ENCODE data around the gene NPR3. TPM values are rescaled to one million over a fixed set of nuclear protein-coding genes. Genes with fewer than 3 reads are reported as not detected.

The NPR3 gene
- total RNA-seq, 1 donor from 2014 or later: 87.2 TPM

- Histone ChIP-seq H3K36me3 (no peaks in the 10 kb centered on the region), H3K27me3 (no peaks in the 10 kb centered on the region), H3K4me3 (no peak overlapping the region), H3K9me3 (peaks cover 3% of the 10 kb centered on the region), H3K4me1 (peaks cover 8% of the 10 kb centered on the region), H3K27ac (no peak overlapping the region)
- DNase-seq: no peak
- intact Hi-C loops (cut with DNase I): no loop called here
- ATAC-seq: peak; percentile 53
- TF ChIP-seq CTCF (IDR thresholded peaks at IDR 0.05): no peak
Measured at GRCh38 chr5:32687499-32687831, 23.7 kb upstream of the NPR3 start.

DNA sequence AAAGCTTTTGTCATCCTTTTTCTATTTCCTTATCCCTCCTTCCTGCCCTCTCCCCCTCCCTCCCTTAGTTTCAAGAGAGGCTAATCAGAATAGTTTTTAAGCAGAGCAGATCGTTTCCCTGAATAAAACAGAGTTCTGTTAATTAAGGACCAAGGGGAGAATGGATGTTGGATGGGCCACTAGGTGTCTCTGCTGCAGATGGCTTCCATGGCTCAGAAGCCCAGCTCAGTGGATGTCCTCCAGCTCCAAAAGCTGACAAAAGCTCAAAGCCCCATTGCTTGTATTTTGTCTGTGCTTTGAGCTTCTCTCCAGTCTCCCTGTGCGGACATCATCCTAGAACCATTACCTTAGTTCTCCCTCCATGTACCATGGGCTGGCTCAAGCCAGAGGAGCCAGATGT lies 21.0 kb upstream of the NPR3 start:
- intact Hi-C loops (cut with DNase I): no loop called here
- Histone ChIP-seq H3K9me3 (no peaks in the 10 kb centered on the region), H3K4me1 (peaks cover 12% of the 10 kb centered on the region), H3K36me3 (no peaks in the 10 kb centered on the region), H3K4me3 (no peak overlapping the region), H3K27ac (no peak overlapping the region), H3K27me3 (no peaks in the 10 kb centered on the region)
- no peak for TF ChIP-seq CTCF (IDR thresholded peaks at IDR 0.05)
- ATAC-seq (no peak), DNase-seq (no peak)

DNA sequence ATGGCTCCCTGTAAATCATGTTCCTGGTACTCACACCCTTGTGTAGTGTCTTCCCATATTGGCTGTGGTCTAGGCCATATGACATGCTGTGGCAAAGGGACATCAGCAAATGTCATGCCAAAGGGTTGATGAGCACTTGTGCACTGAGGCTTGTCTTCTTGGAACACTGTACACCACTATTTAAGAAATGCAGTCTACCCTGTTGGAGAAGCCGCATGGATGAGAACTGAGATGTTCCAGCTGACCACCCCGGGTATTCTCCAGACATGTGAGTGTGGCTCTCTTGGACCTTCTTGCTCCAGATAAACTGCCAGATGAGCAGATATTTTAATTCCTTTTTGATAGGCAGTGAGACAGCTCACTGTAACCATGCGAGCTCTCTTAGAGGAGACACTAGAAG lies 20.5 kb upstream of the NPR3 start:
- Histone ChIP-seq H3K36me3 (no peaks in the 10 kb centered on the region), H3K27me3 (no peaks in the 10 kb centered on the region), H3K9me3 (no peaks in the 10 kb centered on the region), H3K27ac (no peak overlapping the region), H3K4me1 (peaks cover 12% of the 10 kb centered on the region), H3K4me3 (no peak overlapping the region)
- intact Hi-C loops (cut with DNase I): no loop called here
- no peak for ATAC-seq
- TF ChIP-seq CTCF (IDR thresholded peaks at IDR 0.05): no peak
- no peak for DNase-seq

GRCh38 chr5:32692036-32692746 lies 18.9 kb upstream of the NPR3 start:
- ATAC-seq (no peak), DNase-seq (no peak)
- Histone ChIP-seq H3K9me3 (no peaks in the 10 kb centered on the region), H3K4me1 (peaks cover 12% of the 10 kb centered on the region), H3K27me3 (no peaks in the 10 kb centered on the region), H3K36me3 (no peaks in the 10 kb centered on the region), H3K4me3 (no peak overlapping the region), H3K27ac (no peak overlapping the region)
- intact Hi-C loops (cut with DNase I): no loop called here
- TF ChIP-seq CTCF (IDR thresholded peaks at IDR 0.05): no peak

- Histone ChIP-seq H3K9me3 (no peaks in the 10 kb centered on the region), H3K36me3 (no peaks in the 10 kb centered on the region), H3K4me3 (no peak overlapping the region), H3K4me1 (no peaks in the 10 kb centered on the region), H3K27ac (no peak overlapping the region), H3K27me3 (no peaks in the 10 kb centered on the region)
- TF ChIP-seq CTCF (IDR thresholded peaks at IDR 0.05): no peak
- ATAC-seq: no peak
- DNase-seq: no peak
- intact Hi-C loops (cut with DNase I): no loop called here
Measured at GRCh38 chr5:32703957-32704356, 7.2 kb upstream of the NPR3 start.

Data from upper lobe of right lung (tissue), 1 donor.